SK-N-SH (cell line): ENCODE data around the gene BTBD16. TPM values are rescaled to one million over a fixed set of nuclear protein-coding genes. Genes with fewer than 3 reads are reported as not detected.

Experiments used
- CTCF ChIA-PET: fragments of 300-600, 350-600 bp; formaldehyde crosslinking; extraction: SDS; loops from one replicate; lab custom pipeline; 2021; lab: Yijun Ruan, JAX
- POLR2A ChIA-PET: fragments of 350-600 bp; sonication (Branson Sonifier 250); formaldehyde crosslinking; extraction: SDS; loops from one replicate; lab custom pipeline; 2020; ENCODE audit warnings: antibody characterized with exemption, inconsistent platforms; lab: Yijun Ruan, JAX
- DNase-seq: peaks from one replicate; pipeline ENCODE4 v3.0.0; 2012
- H2AFZ ChIP-seq: fragments of 200-600 bp; sonication (generic); 2 replicates; pipeline ENCODE4 v1.8.1; 2016; ENCODE audit warnings: antibody characterized with exemption, mild to moderate bottlenecking, low read depth
- H3F3A ChIP-seq: fragments of 200-600 bp; sonication (generic); replicated peaks from 2 replicates; pipeline ENCODE3; 2016; ENCODE audit warnings: antibody characterized with exemption, mild to moderate bottlenecking; ENCODE audit not compliant: insufficient read depth
- H3K27ac ChIP-seq, 2 experiments: fragments of 200-500 bp in 1 of 2; fragments of 200-600 bp in 1 of 2; sonication (Bioruptor generic) in 1 of 2; sonication (generic), shearing (Covaris generic) in 1 of 2; 2 replicates each; pipeline versions ENCODE4 v1.5.1 to v1.6.1; 2014 to 2016; ENCODE audit warnings: low read depth in 2 of 2, inconsistent platforms in 1 of 2, low read length in 1 of 2, mild to moderate bottlenecking in 1 of 2, mixed read lengths in 1 of 2
- H3K27me3 ChIP-seq: fragments of 200-600 bp; sonication (generic), shearing (Covaris generic); 2 replicates; pipeline ENCODE4 v1.6.1; 2016; ENCODE audit warnings: mixed run types; ENCODE audit not compliant: insufficient read depth
- H3K36me3 ChIP-seq, 2 experiments: fragments of 200-500 bp in 1 of 2; fragments of 200-600 bp in 1 of 2; sonication (Bioruptor generic) in 1 of 2; sonication (generic) in 1 of 2; replicated peaks in 1 of 2; 2 replicates each; pipeline versions ENCODE3 to v1.5.1; 2014 to 2016; ENCODE audit warnings: low read length in 1 of 2, mild to moderate bottlenecking in 1 of 2; ENCODE audit not compliant: insufficient read depth in 2 of 2, control insufficient read depth in 1 of 2
- H3K4me1 ChIP-seq, 2 experiments: fragments of 200-500 bp in 1 of 2; fragments of 200-600 bp in 1 of 2; sonication (Bioruptor generic) in 1 of 2; sonication (generic), shearing (Covaris generic) in 1 of 2; 2 replicates each; pipeline versions ENCODE4 v1.5.1 to v1.6.1; 2014 to 2016; ENCODE audit warnings: low read depth in 1 of 2, low read length in 1 of 2, mixed run types in 1 of 2; ENCODE audit not compliant: insufficient read depth in 2 of 2, control insufficient read depth in 1 of 2
- H3K4me2 ChIP-seq: fragments of 200-600 bp; sonication (generic), shearing (Covaris generic); 2 replicates; pipeline ENCODE4 v1.6.1; 2017; ENCODE audit warnings: mixed run types
- H3K4me3 ChIP-seq, 2 experiments: fragments of 200-500 bp in 1 of 2; fragments of 200-600 bp in 1 of 2; sonication (Bioruptor generic) in 1 of 2; sonication (generic), shearing (Covaris generic) in 1 of 2; 2 replicates each; pipeline versions ENCODE4 v1.5.1 to v1.8.1; 2014 to 2016; ENCODE audit warnings: low read depth in 2 of 2, inconsistent platforms in 1 of 2, low read length in 1 of 2, mild to moderate bottlenecking in 1 of 2, mixed read lengths in 1 of 2, moderate library complexity in 1 of 2
- H3K79me2 ChIP-seq: fragments of 200-600 bp; sonication (generic); 2 replicates; pipeline ENCODE4 v1.8.1; 2017; ENCODE audit warnings: mild to moderate bottlenecking; ENCODE audit not compliant: insufficient read depth
- H3K9ac ChIP-seq: fragments of 200-600 bp; sonication (generic); 2 replicates; pipeline ENCODE4 v1.6.1; 2017; ENCODE audit warnings: mixed run types
- H3K9me2 ChIP-seq: fragments of 200-600 bp; sonication (generic); 2 replicates; pipeline ENCODE4 v1.6.1; 2017; ENCODE audit warnings: mixed run types
- H3K9me3 ChIP-seq: fragments of 200-600 bp; sonication (generic); 2 replicates; pipeline ENCODE4 v1.6.1; 2017; ENCODE audit warnings: mixed run types, mild to moderate bottlenecking, moderate library complexity
- H4K20me1 ChIP-seq: fragments of 200-600 bp; sonication (generic); 2 replicates; pipeline ENCODE4 v1.6.1; 2017; ENCODE audit warnings: mild to moderate bottlenecking, mixed run types; ENCODE audit not compliant: insufficient read depth
- CHD2 ChIP-seq: fragments of 150-350 bp; IDR thresholded peaks from 2 replicates; pipeline ENCODE4 v1.6.1; 2018; ENCODE audit warnings: low read length; ENCODE audit not compliant: partially characterized antibody
- FOXM1 ChIP-seq: IDR thresholded peaks from 2 replicates; pipeline ENCODE4 v1.4.0; 2012; ENCODE audit warnings: low read depth, mild to moderate bottlenecking
- JUND ChIP-seq: IDR thresholded peaks from 2 replicates; pipeline ENCODE4 v1.4.0; 2012
- MAX ChIP-seq: IDR thresholded peaks from 2 replicates; pipeline ENCODE4 v1.4.0; 2012; ENCODE audit warnings: low read depth
- NRF1 ChIP-seq: IDR thresholded peaks from 2 replicates; pipeline ENCODE4 v1.6.1; 2012; ENCODE audit warnings: low read depth, mild to moderate bottlenecking, low read length
- POLR2AphosphoS5 ChIP-seq: IDR thresholded peaks from 2 replicates; pipeline ENCODE4 v1.6.1; 2012; ENCODE audit warnings: low read depth, low read length
- RAD21 ChIP-seq: IDR thresholded peaks from 2 replicates; pipeline ENCODE4 v1.6.1; 2012; ENCODE audit warnings: mild to moderate bottlenecking, low read length
- REST ChIP-seq: IDR thresholded peaks from 2 replicates; pipeline ENCODE4 v1.6.1; 2012; ENCODE audit warnings: mild to moderate bottlenecking, low read depth, low read length, moderate library complexity
- SIN3A ChIP-seq: IDR thresholded peaks from 2 replicates; pipeline ENCODE4 v1.6.1; 2012; ENCODE audit warnings: low read depth, mild to moderate bottlenecking, low read length, moderate library complexity, borderline replicate concordance
- TEAD4 ChIP-seq: IDR thresholded peaks from 2 replicates; pipeline ENCODE4 v1.4.0; 2012; ENCODE audit warnings: mild to moderate bottlenecking, borderline replicate concordance; ENCODE audit not compliant: insufficient read depth
- USF2 ChIP-seq: fragments of 150-350 bp; IDR thresholded peaks from 2 replicates; pipeline ENCODE4 v1.6.1; 2017; ENCODE audit warnings: antibody characterized with exemption, low read length, low read depth, borderline replicate concordance
- WGBS: methylation state at CpG from one replicate; pipeline ENCODE4 v1.1.6; 2017; ENCODE audit warnings: low lambda C conversion rate; 5-methylcytosine and 5-hydroxymethylcytosine counted together
- polyA plus RNA-seq, 3 experiments: library from polyadenylated mRNA; depleted of rRNA; stranded (reverse); fragments of >200 nt; gene quantifications; 2 replicates each; pipeline ENCODE4 v1.2.3, GENCODE V29; 2012
- TF ChIP-seq, protein P1 (sequence below): IDR thresholded peaks from 2 replicates; pipeline ENCODE4; 2012

BTBD16 gene
- polyA plus RNA-seq, 1 of the 3 experiments (the other 2 are of a cell fraction): not detected

DNA sequence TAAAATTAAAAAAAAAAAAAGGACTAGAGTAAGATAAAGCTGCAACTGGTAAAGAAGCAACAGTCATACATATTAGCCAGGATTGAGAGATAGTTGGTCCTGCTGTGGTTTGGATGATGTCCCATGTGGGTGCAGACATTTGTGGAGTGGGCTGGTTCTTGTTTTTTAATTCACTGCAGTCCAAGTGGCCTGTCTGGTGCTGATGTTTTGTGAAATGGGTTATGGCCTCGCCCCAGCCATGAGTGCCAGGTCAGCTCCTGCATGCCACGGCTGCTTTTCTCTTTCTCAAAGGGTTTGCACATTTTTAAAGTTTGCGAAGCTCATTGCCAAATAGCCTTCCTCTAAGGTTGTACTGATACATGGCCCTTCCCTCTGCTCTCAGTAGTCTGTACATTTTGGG is 14.1 kb upstream of the BTBD16 start (continued):
- TF ChIP-seq USF2 (no peak), TEAD4 (no peak), RAD21 (no peak)

DNA sequence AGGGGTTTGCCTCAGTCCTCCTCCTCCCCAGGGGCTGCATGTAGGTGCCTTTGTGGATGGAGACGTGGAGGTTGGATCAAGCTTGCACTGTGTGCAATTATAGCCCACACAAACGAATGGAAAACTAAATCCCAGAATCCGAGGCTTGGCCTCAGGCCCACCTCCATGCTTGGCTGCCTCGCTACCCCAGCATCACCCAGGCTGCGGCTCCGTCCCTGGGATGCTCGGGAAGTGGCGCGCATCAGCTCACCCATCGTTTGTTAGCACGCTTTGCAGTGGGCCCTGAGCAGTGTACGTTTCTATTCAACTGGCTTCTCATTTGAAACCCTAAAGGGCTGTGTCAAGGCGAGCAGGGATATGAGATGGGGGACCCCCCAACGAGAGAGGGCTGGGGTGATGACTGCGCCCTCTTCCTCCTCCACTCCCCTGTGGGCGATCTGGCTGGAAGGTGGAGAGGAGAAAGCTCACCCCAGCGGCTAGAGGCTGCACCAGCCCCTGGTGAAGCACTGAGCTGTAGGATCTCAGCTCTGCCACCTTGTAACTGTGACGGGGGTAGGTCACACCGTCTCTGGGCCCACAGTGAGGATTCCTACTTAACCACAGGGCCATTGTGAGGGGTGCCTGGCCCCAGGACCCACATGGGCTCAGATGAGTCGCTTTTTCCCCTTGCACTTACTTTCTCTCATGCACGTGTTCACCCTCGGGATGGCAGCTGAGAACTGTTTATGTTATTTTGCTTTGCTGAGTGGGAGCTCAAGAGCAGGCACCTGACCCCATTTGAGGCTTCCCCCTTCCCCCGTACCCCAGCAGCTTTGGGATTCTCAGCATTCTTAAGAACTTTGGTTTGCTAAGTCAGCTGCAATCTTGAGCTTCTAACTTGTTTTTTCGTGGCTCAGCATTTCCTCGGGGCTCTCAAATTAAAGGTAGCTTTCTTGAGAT is 12.7 kb upstream of the BTBD16 start:
- 78% methylated on average over 17 of the region's 25 CpGs for WGBS
- Histone ChIP-seq H4K20me1 (no peaks in the 10 kb centered on the region), H3K4me1 (peaks cover 0 to 2% of the 10 kb centered on the region in 2 experiments; a peak in 2 of 4 replicates), H3K4me3 (no peak overlapping the region), H3K4me2 (no peak overlapping the region), H3K27ac (no peak overlapping the region), H3K9me2 (no peaks in the 10 kb centered on the region)
- CTCF ChIA-PET: interaction anchor here (1.5 to 3.6 kb wide), 2 partner anchors 10 to 116 kb away, joined by 3 to 22 read pairs; no protein-coding TSS in a partner anchor
- no peak for DNase-seq
- TF ChIP-seq TEAD4 (no peak), SIN3A (no peak), MAX (no peak), POLR2AphosphoS5 (no peak), CHD2 (no peak), JUND (no peak), NRF1 (no peak), FOXM1 (no peak), REST (no peak)
- TF ChIP-seq, protein P1, sequence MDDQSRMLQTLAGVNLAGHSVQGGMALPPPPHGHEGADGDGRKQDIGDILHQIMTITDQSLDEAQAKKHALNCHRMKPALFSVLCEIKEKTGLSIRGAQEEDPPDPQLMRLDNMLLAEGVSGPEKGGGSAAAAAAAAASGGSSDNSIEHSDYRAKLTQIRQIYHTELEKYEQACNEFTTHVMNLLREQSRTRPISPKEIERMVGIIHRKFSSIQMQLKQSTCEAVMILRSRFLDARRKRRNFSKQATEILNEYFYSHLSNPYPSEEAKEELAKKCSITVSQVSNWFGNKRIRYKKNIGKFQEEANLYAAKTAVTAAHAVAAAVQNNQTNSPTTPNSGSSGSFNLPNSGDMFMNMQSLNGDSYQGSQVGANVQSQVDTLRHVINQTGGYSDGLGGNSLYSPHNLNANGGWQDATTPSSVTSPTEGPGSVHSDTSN: no peak
- TF ChIP-seq, all 33 proteins: peak for 0
- Histone ChIP-seq H3K36me3 (peaks cover 0 to 11% of the 10 kb centered on the region in 2 experiments), H3F3A (no peaks in the 10 kb centered on the region), H3K9me3 (peaks cover 14% of the 10 kb centered on the region; the same call in 1 of the 2 replicates), H3K27me3 (no peaks in the 10 kb centered on the region), H3K79me2 (no peaks in the 10 kb centered on the region; the same call in 1 of the 2 replicates), H3K9ac (no peak overlapping the region), H2AFZ (no peak overlapping the region)
- POLR2A ChIA-PET: interaction anchor here (0.5 to 0.6 kb wide), 2 partner anchors 23 to 95 kb away, joined by 3 read pairs; no protein-coding TSS in a partner anchor
